Neural progenitor cell (in vitro differentiated cells): ENCODE measurements around the gene FGD3. TPM values are rescaled to one million over a fixed set of nuclear protein-coding genes. Genes with fewer than 3 reads are reported as not detected.
"Not testable (repeated sequence)": the region's sequence is repeated elsewhere in the genome, so short reads cannot be mapped to it uniquely, and the experiment has no call there.

Experiments
- DNase-seq: peaks from one replicate; pipeline ENCODE4 v3.0.0-alpha.2; 2016; ENCODE audit warnings: low spot score
- H2AFZ ChIP-seq: fragments of 200-600 bp; sonication (generic); replicated peaks from 2 replicates; pipeline ENCODE4 v1.6.1; 2016; ENCODE audit warnings: antibody characterized with exemption
- H3F3A ChIP-seq: fragments of 200-600 bp; sonication (generic); 2 replicates; pipeline ENCODE4 v1.6.1; 2016; ENCODE audit warnings: antibody characterized with exemption, low read depth
- H3K27ac ChIP-seq: fragments of 200-600 bp; sonication (generic); 2 replicates; pipeline ENCODE4 v1.5.1; 2016; ENCODE audit warnings: mild to moderate bottlenecking
- H3K27me3 ChIP-seq: fragments of 200-600 bp; sonication (generic); 2 replicates; pipeline ENCODE4 v1.6.1; 2016; ENCODE audit warnings: mild to moderate bottlenecking, moderate library complexity
- H3K36me3 ChIP-seq: fragments of 200-600 bp; sonication (generic); 2 replicates; pipeline ENCODE4 v1.5.1; 2016
- H3K4me1 ChIP-seq: fragments of 200-600 bp; sonication (generic); 2 replicates; pipeline ENCODE4 v1.6.1; 2016; ENCODE audit warnings: mixed run types
- H3K4me2 ChIP-seq: fragments of 200-600 bp; sonication (generic); 2 replicates; pipeline ENCODE4 v1.6.1; 2016
- H3K4me3 ChIP-seq: fragments of 200-600 bp; sonication (generic); 2 replicates; pipeline ENCODE4 v1.5.1; 2016
- H3K79me2 ChIP-seq: fragments of 200-600 bp; sonication (generic); 2 replicates; pipeline ENCODE4 v1.6.1; 2016; ENCODE audit warnings: low read depth
- H3K9ac ChIP-seq: fragments of 200-600 bp; sonication (generic); 2 replicates; pipeline ENCODE4 v1.6.1; 2016
- H3K9me3 ChIP-seq: fragments of 200-600 bp; sonication (generic); 2 replicates; pipeline ENCODE4 v1.5.1; 2016; ENCODE audit warnings: low read depth
- H4K20me1 ChIP-seq: fragments of 200-600 bp; sonication (generic); 2 replicates; pipeline ENCODE4 v1.6.1; 2016; ENCODE audit warnings: low read depth
- H3K27ac Mint-ChIP-seq: 3 replicates; pipeline ENCODE4 v1.8.0; 2021; ENCODE audit warnings: mixed read lengths
- H3K27me3 Mint-ChIP-seq: 2 replicates; pipeline ENCODE4 v1.8.0; 2022; ENCODE audit warnings: low read depth, mild to moderate bottlenecking, inconsistent platforms, moderate library complexity, mixed read lengths; ENCODE audit not compliant: insufficient read depth
- H3K36me3 Mint-ChIP-seq: 3 replicates; pipeline ENCODE4 v1.8.0; 2021; ENCODE audit warnings: mixed read lengths
- H3K4me1 Mint-ChIP-seq: 3 replicates; pipeline ENCODE4 v1.8.0; 2021; ENCODE audit warnings: mixed read lengths
- H3K4me3 Mint-ChIP-seq: 3 replicates; pipeline ENCODE4 v1.8.0; 2021; ENCODE audit warnings: mild to moderate bottlenecking, moderate library complexity, mixed read lengths
- H3K9me3 Mint-ChIP-seq: 3 replicates; pipeline ENCODE4 v1.8.0; 2020; ENCODE audit warnings: mixed read lengths
- EZH2 ChIP-seq: fragments of 200-600 bp; sonication (generic); IDR thresholded peaks from 2 replicates; pipeline ENCODE4 v1.6.1; 2017; ENCODE audit warnings: antibody characterized with exemption, mild to moderate bottlenecking, moderate library complexity
- EZH2phosphoT487 ChIP-seq: fragments of 200-600 bp; sonication (generic); IDR thresholded peaks from 2 replicates; pipeline ENCODE4 v1.6.1; 2017; ENCODE audit warnings: antibody characterized with exemption
- total RNA-seq: library from RNA; depleted of rRNA; stranded (reverse); fragments of >200 nt; gene quantifications from 2 replicates; pipeline ENCODE4 v1.2.3, GENCODE V29; 2015; ENCODE audit warnings: low replicate concordance
- TF ChIP-seq, protein P1 (sequence below): fragments of 200-600 bp; sonication (generic); IDR thresholded peaks from 2 replicates; pipeline ENCODE4 v1.5.1; 2017; ENCODE audit warnings: antibody characterized with exemption, mild to moderate bottlenecking

The FGD3 gene
- total RNA-seq, 1 donor from 2014 or later, result 0.56 TPM

DNA sequence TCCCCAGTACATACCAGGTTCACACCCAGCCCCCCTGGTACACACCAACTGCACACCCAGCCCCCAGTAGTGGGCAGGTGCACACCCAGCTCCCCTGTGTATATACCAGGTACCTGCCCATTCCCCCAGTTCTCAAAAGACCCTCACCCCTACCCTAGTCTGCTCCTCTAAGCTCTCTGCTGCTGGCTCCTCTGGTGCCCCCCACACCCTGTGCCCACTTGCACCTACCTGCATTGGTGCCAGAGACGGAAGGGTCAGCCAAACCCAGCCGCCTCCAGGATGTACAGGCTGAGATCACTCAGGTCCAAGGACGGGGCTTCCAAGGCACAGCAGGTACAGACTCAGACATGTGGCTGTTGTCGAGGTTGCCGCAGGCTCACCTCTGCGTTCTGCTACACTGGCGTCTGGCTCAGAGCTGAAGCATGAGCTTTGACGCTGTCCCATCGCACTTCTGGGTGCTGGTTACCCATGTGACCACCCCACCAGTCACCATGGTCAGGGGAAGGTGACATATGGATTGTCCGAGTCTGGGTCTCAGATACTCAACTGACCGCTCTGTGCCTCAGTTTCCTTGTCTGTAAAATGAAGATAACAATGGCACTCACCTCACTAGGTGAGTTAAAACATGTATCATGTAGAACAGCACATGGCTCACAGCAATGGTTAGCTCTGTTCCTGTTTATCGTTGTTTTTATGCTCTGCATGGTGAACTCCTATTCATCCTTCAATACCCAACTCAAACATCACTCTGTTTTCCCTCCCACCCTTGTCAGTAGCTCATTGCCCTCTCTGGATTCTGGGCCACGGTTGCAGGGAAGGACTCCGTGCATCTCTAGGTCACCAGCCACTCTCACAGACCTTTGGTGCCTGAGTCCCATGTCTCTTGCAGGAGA lies 65.9 kb downstream of the FGD3 start:
- peaks cover 3% of the 10 kb centered on the region for H3K4me1 Mint-ChIP-seq
- no peaks in the 10 kb centered on the region for H3K36me3 Mint-ChIP-seq
- no peak overlapping the region for H3K27ac Mint-ChIP-seq
- no peaks in the 10 kb centered on the region for H3K9me3 Mint-ChIP-seq
- Histone ChIP-seq H3K9me3 (no peaks in the 10 kb centered on the region), H3K36me3 (no peaks in the 10 kb centered on the region), H3K79me2 (no peaks in the 10 kb centered on the region), H3K4me3 (no peak overlapping the region), H2AFZ (no peak overlapping the region), H4K20me1 (no peaks in the 10 kb centered on the region), H3K9ac (no peak overlapping the region), H3K4me2 (no peak overlapping the region), H3F3A (no peaks in the 10 kb centered on the region), H3K27ac (no peak overlapping the region), H3K27me3 (no peaks in the 10 kb centered on the region), H3K4me1 (peaks cover 3% of the 10 kb centered on the region)
- TF ChIP-seq EZH2phosphoT487 (no peak), EZH2 (no peak)
- TF ChIP-seq, protein P1, sequence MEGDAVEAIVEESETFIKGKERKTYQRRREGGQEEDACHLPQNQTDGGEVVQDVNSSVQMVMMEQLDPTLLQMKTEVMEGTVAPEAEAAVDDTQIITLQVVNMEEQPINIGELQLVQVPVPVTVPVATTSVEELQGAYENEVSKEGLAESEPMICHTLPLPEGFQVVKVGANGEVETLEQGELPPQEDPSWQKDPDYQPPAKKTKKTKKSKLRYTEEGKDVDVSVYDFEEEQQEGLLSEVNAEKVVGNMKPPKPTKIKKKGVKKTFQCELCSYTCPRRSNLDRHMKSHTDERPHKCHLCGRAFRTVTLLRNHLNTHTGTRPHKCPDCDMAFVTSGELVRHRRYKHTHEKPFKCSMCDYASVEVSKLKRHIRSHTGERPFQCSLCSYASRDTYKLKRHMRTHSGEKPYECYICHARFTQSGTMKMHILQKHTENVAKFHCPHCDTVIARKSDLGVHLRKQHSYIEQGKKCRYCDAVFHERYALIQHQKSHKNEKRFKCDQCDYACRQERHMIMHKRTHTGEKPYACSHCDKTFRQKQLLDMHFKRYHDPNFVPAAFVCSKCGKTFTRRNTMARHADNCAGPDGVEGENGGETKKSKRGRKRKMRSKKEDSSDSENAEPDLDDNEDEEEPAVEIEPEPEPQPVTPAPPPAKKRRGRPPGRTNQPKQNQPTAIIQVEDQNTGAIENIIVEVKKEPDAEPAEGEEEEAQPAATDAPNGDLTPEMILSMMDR, result no peak
- H3K27me3 Mint-ChIP-seq, result peaks cover 5% of the 10 kb centered on the region
- H3K4me3 Mint-ChIP-seq, result no peak overlapping the region
- DNase-seq, result no peak

DNA sequence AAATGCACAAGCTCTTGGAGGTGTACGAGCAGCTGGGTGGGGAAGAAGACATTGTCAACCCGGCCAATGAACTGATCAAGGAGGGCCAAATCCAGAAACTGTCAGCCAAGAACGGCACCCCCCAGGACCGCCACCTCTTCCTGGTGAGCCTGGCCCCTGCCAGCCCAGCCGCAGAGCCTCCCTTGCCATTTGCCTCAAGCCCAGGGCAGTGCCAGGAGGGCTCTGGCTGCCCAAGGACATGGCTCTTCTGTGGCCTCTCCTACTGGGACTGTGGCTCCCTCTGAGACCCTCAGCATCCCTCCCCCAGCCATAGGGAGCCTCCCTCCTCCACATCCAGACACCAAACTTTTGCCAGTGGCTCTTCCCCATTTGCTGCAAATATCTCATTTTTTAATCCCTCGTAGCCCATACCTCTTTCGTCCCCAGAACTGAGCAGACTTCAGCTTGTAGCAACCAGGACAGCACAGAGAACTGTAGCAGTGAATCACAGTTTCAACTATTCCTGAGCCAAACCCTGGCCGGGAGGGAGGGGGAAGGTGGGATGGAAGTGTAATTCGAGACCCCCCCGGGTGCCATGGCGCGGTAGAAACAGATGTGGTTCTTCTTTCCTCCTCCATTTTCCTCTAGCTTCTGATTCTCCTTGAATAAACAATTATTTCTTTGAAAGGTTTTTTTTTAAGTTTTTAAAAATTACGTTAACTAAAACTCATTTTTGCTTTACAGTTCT lies 66.7 kb downstream of the FGD3 start:
- Histone ChIP-seq H3K4me2 (no peak overlapping the region), H3K4me1 (peaks cover 8% of the 10 kb centered on the region), H4K20me1 (no peaks in the 10 kb centered on the region), H2AFZ (peak overlapping the region; percentile 50), H3K9me3 (no peaks in the 10 kb centered on the region), H3K9ac (no peak overlapping the region), H3K4me3 (no peak overlapping the region), H3K27me3 (no peaks in the 10 kb centered on the region), H3F3A (no peaks in the 10 kb centered on the region), H3K36me3 (no peaks in the 10 kb centered on the region), H3K27ac (no peak overlapping the region), H3K79me2 (no peaks in the 10 kb centered on the region)
- H3K27me3 Mint-ChIP-seq, result peaks cover 5% of the 10 kb centered on the region
- DNase-seq, result no peak
- peak overlapping the region; percentile 50 for H3K27ac Mint-ChIP-seq
- H3K36me3 Mint-ChIP-seq, result no peaks in the 10 kb centered on the region
- no peak for TF ChIP-seq EZH2phosphoT487
- TF ChIP-seq, protein P1, result no peak
- no peak for TF ChIP-seq EZH2
- peaks cover 7% of the 10 kb centered on the region for H3K4me1 Mint-ChIP-seq
- no peaks in the 10 kb centered on the region for H3K9me3 Mint-ChIP-seq
- H3K4me3 Mint-ChIP-seq, result no peak overlapping the region

DNA sequence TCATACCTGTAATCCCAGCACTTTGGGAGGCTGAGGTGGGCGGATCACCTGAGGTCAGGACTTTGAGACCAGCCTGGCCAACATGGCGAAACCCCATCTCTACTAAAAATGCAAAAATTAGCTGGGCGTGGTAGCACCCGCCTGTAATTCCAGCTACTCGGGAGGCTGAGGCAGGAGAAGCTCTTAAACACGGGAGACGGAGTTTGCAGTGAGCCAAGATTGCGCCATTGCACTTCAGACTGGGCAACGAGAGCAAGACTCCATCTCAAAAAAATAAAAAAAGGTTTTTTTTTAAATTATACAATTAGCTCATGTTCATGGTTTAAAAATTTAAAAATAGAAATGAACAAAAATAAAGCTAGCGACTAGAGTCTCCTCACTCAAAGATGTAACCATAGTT lies 67.9 kb downstream of the FGD3 start:
- H3K27ac ChIP-seq, H3K36me3 Mint-ChIP-seq, H3K9me3 Mint-ChIP-seq, H3K79me2 ChIP-seq, H3K4me1 ChIP-seq, H3K4me3 Mint-ChIP-seq, H3K9me3 ChIP-seq, H3K27ac Mint-ChIP-seq, H4K20me1 ChIP-seq, H3K9ac ChIP-seq, DNase-seq, H3K27me3 Mint-ChIP-seq, H3K4me3 ChIP-seq, H3K4me2 ChIP-seq, H3F3A ChIP-seq, H3K27me3 ChIP-seq, H3K36me3 ChIP-seq, H2AFZ ChIP-seq: not testable (repeated sequence)
- peaks cover 12% of the 10 kb centered on the region for H3K4me1 Mint-ChIP-seq

DNA sequence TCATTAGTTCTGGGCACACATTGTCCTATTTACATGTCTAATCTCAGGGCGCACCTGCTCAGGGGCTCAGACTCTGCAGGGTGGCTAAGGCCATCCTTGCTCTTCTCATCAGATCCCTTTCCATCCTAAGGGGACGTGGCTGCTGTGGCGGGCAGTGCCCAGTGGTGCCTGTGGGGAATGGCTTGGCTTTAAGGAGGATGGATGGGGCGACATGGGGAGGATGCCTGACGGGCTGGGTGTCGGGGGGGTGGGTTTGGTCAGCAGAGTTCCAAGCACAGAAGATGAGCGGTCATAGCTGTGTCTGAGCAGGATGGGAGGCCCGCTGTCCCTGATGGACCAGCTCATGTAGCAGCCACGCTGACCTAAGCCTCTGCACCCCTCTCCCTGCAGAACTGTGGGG lies 70.3 kb downstream of the FGD3 start:
- Histone ChIP-seq H3K4me2 (no peak overlapping the region), H3K4me1 (peaks cover 8% of the 10 kb centered on the region), H3K79me2 (no peaks in the 10 kb centered on the region), H3K9me3 (no peaks in the 10 kb centered on the region), H2AFZ (no peak overlapping the region), H3K27ac (no peak overlapping the region), H4K20me1 (no peaks in the 10 kb centered on the region), H3K9ac (no peak overlapping the region), H3K27me3 (no peaks in the 10 kb centered on the region), H3K36me3 (no peaks in the 10 kb centered on the region), H3F3A (no peaks in the 10 kb centered on the region), H3K4me3 (no peak overlapping the region)
- H3K36me3 Mint-ChIP-seq, result no peaks in the 10 kb centered on the region
- H3K27me3 Mint-ChIP-seq, result peaks cover 6% of the 10 kb centered on the region
- H3K27ac Mint-ChIP-seq, result peak overlapping the region; percentile 53
- no peaks in the 10 kb centered on the region for H3K9me3 Mint-ChIP-seq
- H3K4me1 Mint-ChIP-seq, result peaks cover 17% of the 10 kb centered on the region
- no peak for TF ChIP-seq EZH2
- no peak for TF ChIP-seq EZH2phosphoT487
- TF ChIP-seq, protein P1, result no peak
- H3K4me3 Mint-ChIP-seq, result no peak overlapping the region
- no peak for DNase-seq
